Coronary artery (tissue), 2 donors: ENCODE results near the gene IGIP.

Experiments
- DNase-seq: peaks from one replicate; pipeline ENCODE4 v3.0.0-alpha.2; 2017; ENCODE audit warnings: low spot score
- H3K27ac ChIP-seq, 2 donors: fragments of 200-600 bp; sonication (generic); one replicate each; pipeline ENCODE4 v1.5.1; 2016 to 2019
- H3K4me3 ChIP-seq: fragments of 200-600 bp; sonication (generic); 2 replicates; pipeline ENCODE4 v1.5.1; 2016; ENCODE audit warnings: mild to moderate bottlenecking, moderate library complexity
- TF ChIP-seq, protein P1 (sequence below): fragments of 200-600 bp; sonication (generic); IDR thresholded peaks from one replicate; pipeline ENCODE4 v1.5.1; 2019; ENCODE audit warnings: antibody characterized with exemption

IGIP gene

GRCh38 chr5:140125637-140126036, at the start of gene IGIP:
TSS of gene IGIP (plus strand) at chr5:140125937. CDS start at chr5:140128477, 2,540 bp downstream.
- no peak within 1 kb of the TSS for H3K27ac ChIP-seq
- TF ChIP-seq, protein P1, sequence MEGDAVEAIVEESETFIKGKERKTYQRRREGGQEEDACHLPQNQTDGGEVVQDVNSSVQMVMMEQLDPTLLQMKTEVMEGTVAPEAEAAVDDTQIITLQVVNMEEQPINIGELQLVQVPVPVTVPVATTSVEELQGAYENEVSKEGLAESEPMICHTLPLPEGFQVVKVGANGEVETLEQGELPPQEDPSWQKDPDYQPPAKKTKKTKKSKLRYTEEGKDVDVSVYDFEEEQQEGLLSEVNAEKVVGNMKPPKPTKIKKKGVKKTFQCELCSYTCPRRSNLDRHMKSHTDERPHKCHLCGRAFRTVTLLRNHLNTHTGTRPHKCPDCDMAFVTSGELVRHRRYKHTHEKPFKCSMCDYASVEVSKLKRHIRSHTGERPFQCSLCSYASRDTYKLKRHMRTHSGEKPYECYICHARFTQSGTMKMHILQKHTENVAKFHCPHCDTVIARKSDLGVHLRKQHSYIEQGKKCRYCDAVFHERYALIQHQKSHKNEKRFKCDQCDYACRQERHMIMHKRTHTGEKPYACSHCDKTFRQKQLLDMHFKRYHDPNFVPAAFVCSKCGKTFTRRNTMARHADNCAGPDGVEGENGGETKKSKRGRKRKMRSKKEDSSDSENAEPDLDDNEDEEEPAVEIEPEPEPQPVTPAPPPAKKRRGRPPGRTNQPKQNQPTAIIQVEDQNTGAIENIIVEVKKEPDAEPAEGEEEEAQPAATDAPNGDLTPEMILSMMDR = no peak
- no peak for DNase-seq
- no peak within 1 kb of the TSS for H3K4me3 ChIP-seq

GRCh38 chr5:140076142-140076541, 49.6 kb upstream of the IGIP start:
- TF ChIP-seq, protein P1 = no peak
- DNase-seq = no peak
- H3K27ac ChIP-seq = no peak overlapping the region

GRCh38 chr5:140076788-140077187, 48.9 kb upstream of the IGIP start:
- TF ChIP-seq, protein P1 = no peak
- H3K4me3 ChIP-seq = no peak overlapping the region
- DNase-seq = no peak
- H3K27ac ChIP-seq = no peak overlapping the region

More at GRCh38 chr5:140076142-140076541, 49.6 kb upstream of the IGIP start:
- no peak overlapping the region for H3K4me3 ChIP-seq

- Histone ChIP-seq H3K4me3 (no peak overlapping the region), H3K27ac (no peak overlapping the region)
- TF ChIP-seq, protein P1 = no peak
- DNase-seq = no peak
Measured at GRCh38 chr5:140083120-140083519, 42.6 kb upstream of the IGIP start.

DNA sequence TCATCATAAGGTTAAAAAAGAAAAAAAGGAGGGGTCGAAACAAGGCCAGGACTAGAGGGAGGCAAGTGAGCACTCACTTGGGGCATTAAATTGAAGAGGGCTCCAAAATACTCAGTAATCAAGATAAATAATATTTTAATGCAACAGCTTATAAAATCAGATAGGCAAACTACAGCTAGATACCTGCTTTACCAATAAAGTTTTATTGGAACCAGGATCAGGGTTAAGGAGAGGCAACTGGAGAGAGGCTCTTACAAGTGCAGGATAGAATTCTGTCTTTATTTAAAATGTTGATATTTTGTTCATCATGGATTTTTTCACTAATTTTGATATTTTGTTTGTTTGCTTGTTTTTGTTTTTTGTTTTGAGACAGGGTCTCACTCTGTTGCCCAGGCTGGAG, 42.1 kb upstream of the IGIP start:
- TF ChIP-seq, protein P1 = no peak
- no peak for DNase-seq

GRCh38 chr5:140084541-140084940, 41.2 kb upstream of the IGIP start:
- H3K27ac ChIP-seq = no peak overlapping the region
- TF ChIP-seq, protein P1 = no peak
- no peak overlapping the region for H3K4me3 ChIP-seq
- no peak for DNase-seq

More for the DNA sequence above, 42.1 kb upstream of the IGIP start:
- Histone ChIP-seq H3K27ac (no peak overlapping the region), H3K4me3 (no peak overlapping the region)

DNA sequence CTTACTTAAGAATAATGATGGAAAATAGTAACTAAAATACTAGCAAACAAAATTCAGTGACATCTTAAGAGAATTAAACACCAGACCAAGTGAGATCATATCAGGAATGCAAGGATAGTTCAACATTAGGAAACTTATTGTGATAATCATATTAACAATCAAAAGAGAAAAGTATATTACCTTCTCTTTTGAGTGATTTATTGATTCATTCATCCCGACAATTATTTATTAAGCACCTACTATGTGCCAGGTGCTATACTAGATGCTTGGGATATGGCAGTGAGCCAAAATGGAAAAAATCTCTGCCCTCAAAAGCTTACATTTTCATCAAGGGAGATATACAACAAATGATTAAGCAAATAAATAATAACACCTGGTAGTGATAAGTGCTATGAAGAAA, 35.5 kb upstream of the IGIP start:
- Histone ChIP-seq H3K27ac (no peak overlapping the region), H3K4me3 (no peak overlapping the region)
- DNase-seq = no peak
- TF ChIP-seq, protein P1 = no peak
